Gastroesophageal sphincter (tissue), 4 donors: ENCODE data around the gene CD7. TPM values are rescaled to one million over a fixed set of nuclear protein-coding genes. Genes with fewer than 3 reads are reported as not detected.

ENCODE experiments used
- ATAC-seq: fragments of 150-250 bp; one replicate; pipeline ENCODE4 v1.9.1; 2016; ENCODE audit warnings: mild to moderate bottlenecking, moderate library complexity
- H3K27ac ChIP-seq, 4 donors: fragments of 200-600 bp; sonication (generic) in 3 of 4; 1 replicate in 3 of 4; 2 replicates in 1 of 4; pipeline ENCODE4 v1.5.1; 2016 to 2019
- H3K27me3 ChIP-seq: fragments of 200-600 bp; sonication (generic); one replicate; pipeline ENCODE4 v1.5.1; 2019
- H3K36me3 ChIP-seq, 2 donors: fragments of 200-600 bp; sonication (generic); one replicate each; pipeline ENCODE4 v1.5.1; 2019; ENCODE audit warnings: control low read depth in 1 of 2
- H3K4me1 ChIP-seq, 3 donors: fragments of 200-600 bp; sonication (generic); 1 replicate in 2 of 3; 2 replicates in 1 of 3; pipeline ENCODE4 v1.5.1; 2016 to 2019; ENCODE audit warnings: control low read depth in 2 of 3
- H3K4me3 ChIP-seq, 2 donors: fragments of 200-600 bp; sonication (generic); one replicate each; pipeline ENCODE4 v1.5.1; 2019; ENCODE audit warnings: mild to moderate bottlenecking in 1 of 2, moderate library complexity in 1 of 2
- H3K9me3 ChIP-seq, 3 donors: fragments of 200-600 bp; sonication (generic); one replicate each; pipeline ENCODE4 v1.5.1; 2017 to 2019; ENCODE audit warnings: control low read depth in 2 of 3
- EP300 ChIP-seq: sonication (generic); formaldehyde crosslinking; IDR thresholded peaks from one replicate; pipeline ENCODE4 v1.6.1; 2017; ENCODE audit warnings: antibody characterized with exemption, mild to moderate bottlenecking
- POLR2A ChIP-seq, 2 donors: fragments of 450-650 bp; IDR thresholded peaks; one replicate each; pipeline ENCODE4 v1.6.1; 2017; ENCODE audit warnings: antibody characterized with exemption in 2 of 2, mild to moderate bottlenecking in 2 of 2, moderate library complexity in 1 of 2
- POLR2AphosphoS5 ChIP-seq: sonication (generic); formaldehyde crosslinking; IDR thresholded peaks from one replicate; pipeline ENCODE4 v1.6.1; 2017; ENCODE audit warnings: antibody characterized with exemption
- WGBS, 2 donors: methylation state at CpG; one replicate each; pipeline ENCODE4 v1.1.5; 2018; ENCODE audit warnings: low coverage in 1 of 2; 5-methylcytosine and 5-hydroxymethylcytosine counted together
- total RNA-seq, 4 donors: library from RNA; depleted of rRNA; stranded (reverse); fragments of >200 nt; gene quantifications; one replicate each; pipeline ENCODE4 v1.1.0, GENCODE V29; 2016
- TF ChIP-seq, protein P1 (sequence below), 4 experiments: fragments of 200-600 bp in 2 of 4; fragments of 450-650 bp in 2 of 4; sonication (generic) in 1 of 4; IDR thresholded peaks; one replicate each; pipeline ENCODE4 v1.5.1; 2017 to 2019; ENCODE audit warnings: antibody characterized with exemption in 4 of 4, mild to moderate bottlenecking in 2 of 4, moderate library complexity in 2 of 4

The CD7 gene
- total RNA-seq, 4 donors from 2014 or later, result 0.58 to 1.7 (median 0.94) TPM; not detected in 1

DNA sequence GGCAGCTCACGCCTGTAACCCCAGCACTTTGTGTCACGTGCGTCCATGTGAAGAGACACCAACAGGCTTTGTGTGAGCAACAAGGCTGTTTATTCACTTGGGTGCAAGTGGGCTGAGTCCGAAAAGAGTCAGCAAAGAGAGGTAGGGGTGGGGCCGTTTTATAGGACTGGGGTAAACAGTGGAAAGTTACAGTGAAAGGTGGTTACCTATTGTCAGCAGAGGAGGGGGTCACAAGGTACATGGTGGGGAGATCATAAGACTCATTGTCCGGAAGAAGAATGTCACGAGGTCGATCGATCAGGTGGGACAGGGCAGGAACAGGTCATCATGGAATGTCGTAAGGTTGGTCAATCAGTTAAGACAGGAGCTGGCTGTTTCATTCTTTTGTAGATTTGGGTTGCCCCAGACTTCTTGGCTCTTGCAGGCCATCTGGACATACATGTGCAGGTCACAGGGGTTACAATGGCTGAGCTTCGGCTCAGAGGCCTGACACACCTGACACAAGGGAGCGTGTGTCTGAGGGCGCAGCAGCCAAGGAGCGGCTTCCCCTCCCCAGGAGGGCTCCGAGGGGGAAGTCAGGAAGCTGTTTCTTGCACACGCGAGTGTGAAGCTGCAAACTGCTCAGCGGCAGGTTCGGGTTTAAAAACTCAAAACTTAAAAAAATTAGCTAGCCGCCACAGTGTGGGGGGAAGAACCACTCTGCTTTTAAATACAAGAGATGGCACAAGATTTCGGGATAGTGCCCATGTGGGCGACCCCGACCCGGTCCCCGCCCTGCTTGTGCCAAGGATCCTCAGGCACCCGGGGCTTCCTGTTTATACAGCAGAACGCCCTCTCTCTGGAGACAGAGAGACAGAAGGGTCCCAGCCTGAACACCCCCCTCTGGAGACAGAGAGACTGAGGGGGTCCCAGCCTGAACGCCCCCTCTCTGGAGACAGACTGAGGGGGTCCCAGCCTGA lies 29.2 kb upstream of the CD7 start:
- Histone ChIP-seq H3K4me1 (peaks cover 0 to 2% (median 0%) of the 10 kb centered on the region in 3 donors), H3K27me3 (peaks cover 20% of the 10 kb centered on the region), H3K9me3 (no peaks in the 10 kb centered on the region), H3K36me3 (no peaks in the 10 kb centered on the region), H3K27ac (no peak overlapping the region), H3K4me3 (no peak overlapping the region)
- ATAC-seq, result no peak
- WGBS, 2 donors, result 54 to 76% methylated on average over 3 to 21 of the region's 28 CpGs
- TF ChIP-seq POLR2AphosphoS5 (no peak), POLR2A (IDR thresholded peaks at IDR 0.05) (no peak), EP300 (no peak)
- TF ChIP-seq, protein P1, sequence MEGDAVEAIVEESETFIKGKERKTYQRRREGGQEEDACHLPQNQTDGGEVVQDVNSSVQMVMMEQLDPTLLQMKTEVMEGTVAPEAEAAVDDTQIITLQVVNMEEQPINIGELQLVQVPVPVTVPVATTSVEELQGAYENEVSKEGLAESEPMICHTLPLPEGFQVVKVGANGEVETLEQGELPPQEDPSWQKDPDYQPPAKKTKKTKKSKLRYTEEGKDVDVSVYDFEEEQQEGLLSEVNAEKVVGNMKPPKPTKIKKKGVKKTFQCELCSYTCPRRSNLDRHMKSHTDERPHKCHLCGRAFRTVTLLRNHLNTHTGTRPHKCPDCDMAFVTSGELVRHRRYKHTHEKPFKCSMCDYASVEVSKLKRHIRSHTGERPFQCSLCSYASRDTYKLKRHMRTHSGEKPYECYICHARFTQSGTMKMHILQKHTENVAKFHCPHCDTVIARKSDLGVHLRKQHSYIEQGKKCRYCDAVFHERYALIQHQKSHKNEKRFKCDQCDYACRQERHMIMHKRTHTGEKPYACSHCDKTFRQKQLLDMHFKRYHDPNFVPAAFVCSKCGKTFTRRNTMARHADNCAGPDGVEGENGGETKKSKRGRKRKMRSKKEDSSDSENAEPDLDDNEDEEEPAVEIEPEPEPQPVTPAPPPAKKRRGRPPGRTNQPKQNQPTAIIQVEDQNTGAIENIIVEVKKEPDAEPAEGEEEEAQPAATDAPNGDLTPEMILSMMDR (IDR thresholded peaks at IDR 0.05), result no peak

DNA sequence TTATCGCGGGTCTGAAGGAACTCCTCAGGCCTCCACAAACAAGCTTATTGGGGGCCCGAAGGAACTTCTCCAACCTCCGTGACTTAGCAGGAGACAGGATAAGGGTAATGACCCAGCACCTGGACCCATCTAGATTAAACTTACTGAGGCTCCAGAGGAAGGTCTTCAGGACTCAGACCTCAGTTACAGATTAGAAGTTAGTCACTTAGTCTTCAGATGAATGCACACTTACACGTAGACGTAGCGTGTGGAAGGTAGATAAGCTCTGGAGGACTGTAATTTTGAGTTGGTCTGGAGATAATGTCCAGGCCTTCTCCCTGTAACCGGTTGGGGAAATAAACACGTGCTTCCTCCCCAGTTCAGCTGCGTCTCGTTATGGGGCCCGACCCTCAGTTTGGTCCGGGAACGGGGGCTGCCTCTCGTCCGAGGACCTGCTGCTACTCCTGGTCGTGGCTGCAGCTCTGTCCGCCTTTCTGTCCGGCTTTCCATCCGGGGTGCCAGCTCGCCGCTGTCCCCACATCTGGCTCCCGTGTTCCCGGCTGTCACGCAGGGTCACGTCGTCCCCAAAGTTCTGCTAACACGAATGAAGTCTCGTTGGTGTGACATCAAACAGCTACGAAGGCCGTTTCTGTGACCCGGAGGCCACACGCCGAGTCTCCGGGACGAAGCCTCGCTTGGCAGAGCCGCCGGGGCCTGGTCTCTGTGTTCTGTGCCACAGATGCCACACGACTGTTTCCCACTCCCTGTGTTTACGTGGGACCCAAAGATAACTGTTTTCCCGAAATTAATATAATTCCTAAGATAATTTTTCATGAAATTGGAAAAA lies 28.0 kb upstream of the CD7 start:
- Histone ChIP-seq H3K27ac (no peak overlapping the region), H3K9me3 (no peaks in the 10 kb centered on the region), H3K4me3 (no peak overlapping the region), H3K27me3 (peaks cover 10% of the 10 kb centered on the region), H3K36me3 (no peaks in the 10 kb centered on the region), H3K4me1 (no peaks in the 10 kb centered on the region)
- no peak for ATAC-seq
- 63 to 70% methylated on average over 8 to 20 of the region's 42 CpGs for WGBS, 2 donors
- TF ChIP-seq EP300, result no peak
- TF ChIP-seq, protein P1 (IDR thresholded peaks at IDR 0.05), result no peak
- no peak for TF ChIP-seq POLR2A (IDR thresholded peaks at IDR 0.05)
- no peak for TF ChIP-seq POLR2AphosphoS5

DNA sequence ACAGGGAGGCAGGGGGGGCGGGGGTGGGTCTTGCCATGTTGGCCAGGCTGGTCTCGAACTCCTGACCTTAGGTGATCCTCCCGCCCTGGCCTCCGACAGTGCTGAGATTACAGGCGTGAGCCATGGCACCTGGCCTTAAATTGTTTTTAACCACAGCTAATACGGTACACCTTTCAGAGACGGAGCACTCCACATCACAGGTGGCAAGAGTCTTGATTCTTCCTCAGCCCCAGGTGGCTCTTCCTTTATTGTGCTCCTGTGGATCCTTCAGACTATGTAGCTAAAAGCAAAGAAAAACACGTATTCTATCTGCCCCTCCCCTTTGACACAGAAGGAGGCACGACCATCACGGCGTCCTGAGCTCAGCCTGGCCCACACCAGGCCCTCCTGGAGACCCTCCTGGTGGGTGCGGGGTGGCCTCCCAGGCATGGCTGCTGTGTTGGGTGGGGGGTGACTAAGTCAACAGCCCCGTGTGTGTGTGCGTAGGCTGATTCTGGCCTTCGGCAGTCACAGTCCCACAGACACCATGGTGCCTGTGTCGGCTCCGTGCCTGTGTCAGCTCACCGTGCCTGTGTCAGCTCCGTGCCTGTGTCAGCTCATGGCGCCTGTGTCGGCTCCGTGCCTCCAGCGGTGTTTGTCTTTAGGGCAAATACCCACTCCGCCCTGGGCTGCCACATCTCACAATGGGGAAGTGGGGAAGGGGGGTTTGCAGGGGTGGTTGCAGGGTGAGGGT lies 26.9 kb upstream of the CD7 start:
- Histone ChIP-seq H3K27ac (no peak overlapping the region), H3K4me1 (peaks cover 0 to 5% (median 0%) of the 10 kb centered on the region in 3 donors), H3K36me3 (no peaks in the 10 kb centered on the region), H3K4me3 (no peak overlapping the region), H3K9me3 (no peaks in the 10 kb centered on the region), H3K27me3 (peaks cover 7% of the 10 kb centered on the region)
- 84 to 93% methylated on average over 5 to 6 of the region's 24 CpGs for WGBS, 2 donors
- no peak for ATAC-seq
- TF ChIP-seq EP300 (no peak), POLR2A (IDR thresholded peaks at IDR 0.05) (no peak), POLR2AphosphoS5 (no peak)
- TF ChIP-seq, protein P1 (IDR thresholded peaks at IDR 0.05), result no peak

DNA sequence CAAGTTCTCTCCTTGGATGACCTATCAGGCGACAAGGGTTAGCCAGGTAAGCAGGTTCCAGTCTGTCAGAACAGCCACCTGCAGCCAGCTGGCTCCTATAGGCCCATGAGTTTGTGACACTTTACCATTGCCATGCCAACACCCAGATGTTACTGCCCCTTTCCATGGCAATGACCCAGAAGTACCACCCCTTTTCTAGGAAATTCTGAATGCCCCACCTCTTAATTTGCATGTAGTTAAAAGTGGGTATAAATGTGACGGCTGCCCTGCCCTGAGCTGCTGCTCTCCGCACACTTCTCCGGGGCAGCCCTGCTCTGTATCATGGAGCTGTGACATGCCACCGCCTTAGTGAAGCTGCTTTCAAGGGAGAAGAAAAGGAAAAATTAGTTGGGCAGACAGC lies 26.2 kb upstream of the CD7 start:
- no peak overlapping the region for H3K27ac ChIP-seq
- no peaks in the 10 kb centered on the region for H3K36me3 ChIP-seq
- 91% methylated on average over 5 of the region's 5 CpGs; no CpG with 5 or more reads in 1 of the 2 donors for WGBS, 2 donors
- no peaks in the 10 kb centered on the region for H3K9me3 ChIP-seq
- peaks cover 0 to 13% (median 0%) of the 10 kb centered on the region in 3 donors for H3K4me1 ChIP-seq
- peaks cover 7% of the 10 kb centered on the region for H3K27me3 ChIP-seq
- no peak for ATAC-seq
- TF ChIP-seq, protein P1 (IDR thresholded peaks at IDR 0.05), result no peak
- no peak for TF ChIP-seq POLR2A (IDR thresholded peaks at IDR 0.05)
- no peak for TF ChIP-seq POLR2AphosphoS5
- TF ChIP-seq EP300, result no peak
- no peak overlapping the region for H3K4me3 ChIP-seq
